NCI-H524 (cell line): ENCODE data around the gene CELF1.
"Not testable (repeated sequence)": the region's sequence is repeated elsewhere in the genome, so short reads cannot be mapped to it uniquely, and the experiment has no call there.

Experiments
- DNase-seq, 2 experiments: peaks; one replicate each; lab custom pipeline; 2025; lab: John Stamatoyannopoulos, UW

The CELF1 gene

DNA sequence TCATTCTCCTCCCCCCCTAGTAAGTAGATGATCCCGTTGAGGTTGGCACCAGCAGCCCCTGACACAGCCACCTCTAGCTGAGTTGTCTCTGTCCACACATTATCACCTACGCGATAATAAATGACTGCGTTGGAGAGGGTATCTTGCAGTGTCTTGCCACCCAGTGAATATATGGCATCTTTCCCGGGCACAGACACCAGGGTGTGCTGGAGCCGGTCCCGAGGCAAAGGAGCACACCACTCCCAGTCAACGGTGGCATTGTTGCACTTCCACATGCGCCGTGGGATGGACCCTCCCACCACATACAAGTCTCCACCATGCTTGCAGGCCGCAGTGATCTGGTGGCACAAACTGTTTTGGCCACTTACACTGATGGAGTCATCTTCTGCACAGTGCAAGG is 20.4 kb upstream of the CELF1 start:
- DNase-seq = no peak

DNA sequence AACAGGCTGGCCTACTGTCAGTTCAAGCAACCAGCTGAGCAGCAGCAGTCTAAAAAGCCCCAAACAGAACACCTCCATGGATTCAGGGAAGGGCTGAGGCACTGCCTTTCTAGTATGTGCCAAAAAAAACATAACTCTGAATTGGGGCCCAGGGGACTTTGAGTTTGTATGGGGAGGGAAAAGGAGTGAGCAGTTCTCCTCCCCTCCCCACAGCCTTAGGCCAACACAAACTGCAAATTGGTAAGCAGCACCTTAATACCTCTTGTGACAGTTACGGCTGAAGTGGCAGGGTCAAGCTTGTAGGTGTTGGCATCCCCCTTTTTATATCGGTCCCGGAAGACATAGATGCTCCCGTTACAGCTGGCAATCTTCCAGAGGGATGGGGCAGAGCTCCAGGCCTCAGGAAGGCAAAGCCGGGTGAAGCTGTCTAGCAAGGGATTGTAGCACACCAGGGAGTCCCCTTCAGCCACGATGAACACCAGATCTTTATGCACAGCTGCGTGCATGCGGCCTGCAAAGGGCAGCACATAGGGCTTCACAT is 19.9 kb upstream of the CELF1 start:
- no peak for DNase-seq

DNA sequence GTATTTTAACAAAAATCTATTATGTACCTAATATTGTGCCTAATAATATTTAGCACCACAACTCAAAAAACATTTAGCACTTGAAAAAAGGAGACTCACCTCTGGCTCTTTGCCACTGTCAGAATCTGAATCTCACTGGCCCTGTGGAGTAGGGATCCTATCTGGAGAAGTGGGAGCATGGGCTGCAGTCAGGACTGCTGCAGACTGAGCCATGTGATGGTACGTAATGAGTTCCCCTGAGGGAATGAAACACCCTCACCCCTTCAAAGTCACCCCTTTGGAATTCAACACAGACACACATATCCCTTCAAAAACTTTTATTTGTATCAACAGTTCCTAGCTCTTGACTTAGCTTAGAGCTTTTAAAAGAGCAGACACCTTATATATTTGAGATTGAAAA is 19.0 kb upstream of the CELF1 start:
- no peak for DNase-seq

DNA sequence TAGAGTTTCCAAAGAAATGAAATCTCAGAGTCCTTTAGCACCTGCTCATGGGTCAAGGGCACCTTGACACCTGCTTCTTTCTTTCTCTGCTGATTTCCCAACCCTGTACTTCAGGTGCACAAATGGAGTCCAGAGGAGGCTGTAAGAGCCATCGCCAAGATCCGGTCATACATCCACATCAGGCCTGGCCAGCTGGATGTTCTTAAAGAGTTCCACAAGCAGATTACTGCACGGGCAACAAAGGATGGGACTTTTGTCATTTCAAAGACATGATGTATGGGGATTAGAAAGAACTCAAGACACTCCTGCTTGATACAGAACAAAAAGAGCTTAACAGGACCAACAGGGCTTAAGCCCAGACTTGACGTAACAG is 18.4 kb upstream of the CELF1 start:
- DNase-seq = no peak

DNA sequence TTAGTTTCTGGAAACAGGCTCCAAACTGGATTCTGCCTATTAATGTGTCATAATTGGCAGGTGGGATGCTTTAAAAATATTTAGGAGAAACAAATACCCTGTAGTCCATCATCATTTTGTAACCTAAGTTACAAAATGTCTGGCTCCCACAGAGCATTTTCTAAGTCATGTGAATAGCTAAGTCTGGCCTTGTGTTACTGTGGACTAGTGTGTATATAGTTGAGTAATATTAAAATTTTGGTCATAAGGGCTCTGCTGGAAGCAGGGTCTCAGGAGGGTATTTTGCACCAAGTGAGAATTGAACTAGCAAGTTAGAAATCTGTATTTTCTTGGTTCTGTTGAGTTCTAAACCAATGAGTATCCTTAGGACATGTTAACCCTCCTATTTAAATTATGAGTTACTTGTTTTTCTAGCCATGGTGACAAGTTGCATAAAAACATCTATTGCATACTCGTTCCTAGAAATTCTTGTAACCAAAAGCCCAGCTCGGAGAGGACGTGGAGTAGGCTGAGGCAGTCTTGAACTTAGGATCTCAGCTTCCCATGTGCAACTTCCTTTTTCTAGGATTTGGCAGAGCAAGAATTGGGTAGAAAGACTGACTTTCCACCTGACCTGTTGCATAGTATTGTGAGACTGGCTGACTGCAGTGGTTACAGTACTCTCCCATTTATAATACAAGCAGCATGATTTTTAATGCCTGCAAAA is 17.9 kb upstream of the CELF1 start:
- no peak for DNase-seq

DNA sequence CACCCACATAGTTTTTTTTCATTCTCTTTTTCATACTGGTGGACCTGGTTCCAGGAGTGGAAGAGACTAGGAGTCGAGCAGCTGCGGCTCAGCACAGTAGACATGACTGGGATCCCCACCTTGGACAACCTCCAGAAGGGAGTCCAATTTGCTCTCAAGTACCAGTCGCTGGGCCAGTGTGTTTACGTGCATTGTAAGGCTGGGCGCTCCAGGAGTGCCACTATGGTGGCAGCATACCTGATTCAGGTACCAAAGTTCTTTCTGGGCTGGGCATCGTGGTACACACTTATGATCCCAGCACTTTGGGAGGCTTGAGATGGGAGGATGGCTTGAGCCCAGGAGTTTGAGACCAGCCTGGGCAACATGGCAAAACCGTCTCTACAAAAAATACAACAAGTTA is 16.7 kb upstream of the CELF1 start:
- no peak for DNase-seq

DNA sequence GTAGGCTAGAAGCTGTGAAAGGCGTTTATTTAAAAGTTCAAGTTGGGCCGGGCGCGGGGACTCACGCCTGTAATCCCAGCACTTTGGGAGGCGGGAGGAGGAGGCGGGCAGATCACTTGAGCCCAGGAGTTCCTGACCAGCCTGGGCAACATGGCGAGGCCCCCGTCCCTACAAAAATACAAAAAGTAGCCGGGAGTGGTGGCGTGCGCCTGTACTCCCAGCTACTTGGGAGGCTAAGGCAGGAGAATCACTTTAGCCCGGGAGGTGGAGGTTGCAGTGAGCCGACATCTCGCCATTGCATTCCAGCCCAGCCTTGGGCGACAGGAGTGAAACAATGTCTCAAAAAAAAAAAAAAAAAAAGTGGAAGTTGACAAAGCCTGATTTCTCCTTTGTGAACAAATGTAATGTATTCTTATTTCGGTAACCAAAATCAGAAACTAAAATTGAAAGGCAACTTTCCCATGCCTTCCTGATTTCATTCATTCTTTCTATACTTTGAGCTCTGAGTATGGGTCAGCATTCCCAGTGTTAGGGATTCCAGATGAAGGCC is 13.3 kb upstream of the CELF1 start:
- no peak for DNase-seq

DNA sequence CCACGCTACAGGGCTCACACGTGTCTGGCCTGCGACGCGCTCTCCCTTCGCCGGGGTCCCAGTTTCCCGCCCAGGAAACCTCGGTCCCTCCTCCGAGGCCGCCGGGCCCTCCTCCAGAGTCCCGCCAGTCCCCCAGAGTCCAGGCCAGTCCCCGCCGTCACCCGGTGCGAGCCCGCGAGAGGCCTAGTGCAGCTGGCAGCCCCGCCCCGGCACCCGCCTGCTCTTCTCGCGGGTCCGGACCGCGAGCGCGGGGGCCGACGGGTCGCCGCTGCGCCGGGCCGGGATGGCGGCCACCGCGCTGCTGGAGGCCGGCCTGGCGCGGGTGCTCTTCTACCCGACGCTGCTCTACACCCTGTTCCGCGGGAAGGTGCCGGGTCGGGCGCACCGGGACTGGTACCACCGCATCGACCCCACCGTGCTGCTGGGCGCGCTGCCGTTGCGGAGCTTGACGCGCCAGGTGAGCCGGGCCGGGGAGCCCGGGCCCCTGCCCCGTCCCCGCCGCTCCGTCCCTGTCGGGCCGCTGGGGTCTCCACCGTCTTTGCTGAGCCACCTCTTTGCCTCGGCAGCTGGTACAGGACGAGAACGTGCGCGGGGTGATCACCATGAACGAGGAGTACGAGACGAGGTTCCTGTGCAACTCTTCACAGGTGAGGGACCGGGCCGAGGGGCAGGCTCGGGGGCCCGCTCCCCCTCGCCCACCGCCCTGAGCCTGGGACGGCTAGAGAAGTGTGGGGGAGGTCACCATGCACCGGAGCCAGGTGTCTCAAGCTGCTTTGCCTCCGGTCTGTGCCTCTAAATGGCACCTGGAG is 12.6 kb upstream of the CELF1 start, which contains the start of gene PTPMT1:
Gene PTPMT1 (plus strand): TSS at position 260 of the 809 bp plus-strand sequence. CDS start 24 bp downstream, at position 284.
- peak; percentile 22 to 47 for DNase-seq

DNA sequence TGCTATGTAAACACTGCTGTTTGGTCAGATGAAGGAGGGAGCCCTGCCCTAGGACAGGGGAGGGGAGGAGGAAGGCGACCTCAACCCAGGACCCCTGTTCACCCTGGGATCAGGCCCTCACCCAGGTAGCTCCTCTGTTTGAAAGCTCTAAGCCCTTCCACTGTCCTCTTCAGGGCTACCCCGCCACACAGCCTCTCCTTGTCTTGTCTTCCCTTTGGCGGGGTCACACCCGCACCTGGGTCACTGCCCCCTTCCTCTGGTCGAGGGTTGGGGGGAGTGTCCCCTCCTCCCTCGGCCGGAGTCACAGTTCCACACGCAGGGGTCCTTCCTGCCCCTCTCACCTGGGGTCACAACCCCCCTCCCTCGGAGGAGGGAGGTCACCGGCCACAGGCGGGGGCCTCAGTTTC is 12.0 kb upstream of the CELF1 start:
- DNase-seq = no peak

DNA sequence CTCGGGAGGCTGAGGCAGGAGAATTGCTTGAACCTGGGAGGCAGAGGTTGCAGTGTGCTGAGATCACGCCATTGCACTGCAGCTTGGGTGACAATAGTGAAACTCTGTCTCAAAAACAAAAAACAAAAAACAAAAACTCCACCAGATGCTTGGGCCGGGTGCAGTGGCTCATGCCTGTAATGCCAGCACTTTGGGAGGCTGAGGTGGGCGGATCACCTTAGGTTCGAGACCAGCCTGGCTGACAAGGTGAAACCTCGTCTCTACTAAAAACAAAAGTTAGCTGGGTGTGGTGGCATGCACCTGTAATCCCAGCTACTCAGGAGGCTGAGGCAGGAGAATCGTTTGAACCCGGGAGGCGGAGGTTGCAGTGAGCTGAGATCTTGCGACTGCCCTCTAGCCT is 11.4 kb upstream of the CELF1 start:
- not testable (repeated sequence) for DNase-seq

DNA sequence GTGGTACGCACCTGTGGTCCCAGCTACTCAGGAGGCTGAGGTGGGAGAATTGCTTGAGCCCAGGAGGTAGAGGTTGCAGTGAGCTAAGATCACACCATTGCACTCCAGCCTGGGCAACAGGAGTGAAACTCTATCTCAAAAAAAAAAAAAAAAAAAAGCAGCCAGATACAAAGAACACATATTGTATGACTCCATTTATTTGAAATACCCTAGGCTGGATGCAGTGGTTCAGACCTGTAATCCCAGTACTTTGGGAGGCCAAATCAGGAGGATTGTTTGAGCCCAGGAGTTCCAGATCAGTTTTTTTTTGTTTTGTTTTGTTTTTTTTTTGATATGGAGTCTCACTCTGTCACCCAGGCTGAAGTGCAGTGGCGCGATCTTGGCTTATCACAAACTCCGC is 9.5 kb upstream of the CELF1 start:
- not testable (repeated sequence) for DNase-seq

DNA sequence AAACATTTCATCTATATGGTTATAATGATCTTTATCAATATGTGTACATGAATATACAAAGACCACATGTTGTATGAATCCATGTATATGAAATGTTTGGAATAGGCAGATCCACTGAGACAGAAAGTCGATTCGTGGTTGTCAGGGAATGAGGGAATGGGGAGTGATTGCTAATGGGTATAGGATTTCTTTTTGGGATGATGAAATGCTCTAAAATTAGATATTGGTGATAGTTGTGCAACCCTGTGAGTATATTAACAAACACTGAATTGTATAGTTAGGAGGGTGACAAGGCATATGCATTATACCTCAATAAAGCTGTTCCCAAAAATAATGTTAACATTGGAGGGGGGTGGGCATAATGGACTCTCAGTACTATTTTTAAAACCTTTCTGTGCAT is 7.5 kb upstream of the CELF1 start:
- DNase-seq = no peak

DNA sequence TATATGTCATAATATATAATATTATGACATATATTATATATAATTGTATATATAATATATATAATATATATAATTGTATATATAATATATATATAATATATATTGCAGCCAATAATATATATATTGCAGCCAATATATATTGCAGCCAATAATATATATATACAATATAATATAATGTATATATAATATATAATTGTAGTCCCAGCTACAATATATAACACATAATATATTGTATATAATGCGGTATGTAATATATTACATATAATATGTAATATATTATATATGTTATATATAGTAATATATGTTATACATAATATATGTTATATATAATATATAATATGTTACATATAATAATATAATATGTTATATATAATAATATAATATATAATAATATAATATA is 5.8 kb upstream of the CELF1 start:
- DNase-seq = no peak

DNA sequence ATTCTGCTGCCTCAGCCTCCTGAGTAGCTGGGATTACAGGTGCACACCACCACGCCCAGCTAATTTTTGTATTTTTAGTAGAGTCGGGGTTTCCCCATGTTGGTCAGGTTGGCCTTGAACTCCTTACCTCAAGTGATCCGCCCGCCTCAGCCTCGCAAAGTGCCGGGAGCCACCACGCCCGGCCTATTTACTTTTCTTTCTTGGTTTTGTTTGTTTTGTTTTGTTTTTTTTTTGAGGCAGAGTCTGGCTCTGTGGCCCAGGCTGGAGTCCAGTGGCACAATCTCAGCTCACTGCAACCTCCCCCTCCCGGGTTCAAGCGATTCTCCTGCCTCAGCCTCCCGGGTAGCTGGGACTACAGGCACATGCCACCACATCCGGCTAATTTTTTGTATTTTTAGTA is 4.1 kb upstream of the CELF1 start:
- DNase-seq = not testable (repeated sequence)

DNA sequence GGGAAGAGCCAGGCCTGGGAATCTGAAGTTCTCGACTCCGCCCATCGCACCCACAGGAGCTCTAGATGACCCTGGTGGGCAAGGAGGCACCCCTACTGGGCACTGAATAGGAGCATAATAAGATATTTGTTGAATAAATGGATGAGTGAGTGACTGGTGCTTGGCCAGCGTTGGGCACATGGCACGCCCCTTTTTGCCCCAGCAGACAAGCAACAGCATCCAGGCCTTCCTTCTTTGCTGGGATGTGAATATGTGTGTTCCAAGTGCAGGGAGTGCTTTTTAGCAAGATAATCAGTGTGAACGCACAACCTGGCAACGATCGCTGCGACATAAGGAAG is 443 bp upstream of the CELF1 start:
- DNase-seq = no peak

DNA sequence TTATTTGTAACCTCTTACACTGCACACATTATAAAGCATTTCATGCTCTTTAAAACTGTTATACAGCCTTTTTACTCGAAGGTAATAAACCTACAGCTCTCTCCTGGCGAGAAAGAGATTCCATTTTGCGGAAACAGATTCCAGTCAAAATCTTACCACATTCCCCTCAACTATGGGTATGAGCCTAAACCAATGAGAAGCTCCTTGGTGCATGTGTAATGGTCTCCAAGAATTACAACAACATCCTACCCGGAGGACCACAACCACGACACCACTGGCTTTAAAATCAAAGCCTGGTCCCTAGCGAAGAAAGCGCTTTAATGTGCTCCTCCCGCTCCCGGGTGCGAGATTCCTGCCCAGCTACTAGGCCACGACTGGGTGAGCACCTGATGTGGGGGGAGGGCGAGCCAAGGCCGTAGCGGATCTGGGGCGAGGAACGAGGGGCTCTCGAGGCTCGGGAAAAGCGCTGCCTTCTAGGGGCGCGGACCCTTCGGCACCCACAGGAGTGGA is 821 bp downstream of the CELF1 start:
- DNase-seq = peak in 1 of 2 experiments; percentile 25

DNA sequence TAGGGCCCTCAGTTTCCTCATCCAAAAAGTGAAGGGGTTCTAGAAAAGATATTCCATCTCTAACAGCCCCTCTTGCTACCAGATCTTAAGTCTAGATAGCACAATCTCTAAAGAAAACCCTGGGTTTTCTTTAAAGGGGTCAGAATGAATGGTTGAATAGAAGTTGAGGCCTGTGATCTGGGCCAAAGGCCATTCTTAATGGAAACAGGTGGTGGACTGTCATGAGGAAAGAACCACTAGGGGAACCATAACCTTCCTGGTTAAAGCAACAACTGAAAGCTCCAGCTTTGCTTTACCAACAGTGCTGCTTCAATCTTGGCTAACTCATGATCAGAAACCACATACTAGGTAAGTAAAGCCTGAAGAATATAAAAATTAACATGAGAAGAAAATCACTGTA is 1.8 kb downstream of the CELF1 start:
- DNase-seq = peak in 1 of 2 experiments; percentile 12

DNA sequence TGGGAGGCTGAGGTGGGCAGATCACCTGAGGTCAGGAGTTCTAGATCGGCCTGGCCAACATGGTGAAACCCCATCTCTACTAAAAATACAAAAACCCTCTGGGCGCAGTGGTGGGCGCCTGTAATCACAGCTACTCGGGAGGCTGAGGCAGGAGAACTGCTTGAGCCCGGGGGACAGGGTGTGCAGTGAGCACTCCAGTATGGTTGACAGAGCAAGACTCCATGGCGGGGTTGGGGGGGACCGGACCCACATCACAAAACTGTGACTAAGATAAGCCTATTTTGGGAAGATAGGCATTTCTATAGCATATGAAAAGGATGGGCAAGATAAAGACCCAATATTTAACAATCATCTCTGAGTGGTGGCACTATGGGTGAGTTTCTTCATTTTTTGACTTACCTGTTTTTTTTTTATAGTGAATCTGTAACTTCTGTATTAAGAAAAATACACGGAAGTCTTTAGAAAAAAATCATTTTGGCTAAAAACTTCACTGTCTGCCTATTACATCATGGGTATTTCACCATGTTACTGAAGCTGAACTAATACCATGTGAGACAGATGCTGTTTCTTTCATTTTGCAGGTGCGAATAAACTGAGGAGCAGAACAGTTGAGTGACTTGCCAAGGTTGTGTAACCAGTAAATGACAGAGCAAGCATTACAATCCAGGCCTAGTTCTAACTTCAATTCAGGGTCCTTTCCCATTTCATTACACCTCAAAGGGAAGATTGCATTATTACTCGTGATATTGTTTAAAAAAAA is 2.5 kb downstream of the CELF1 start:
- no peak for DNase-seq

DNA sequence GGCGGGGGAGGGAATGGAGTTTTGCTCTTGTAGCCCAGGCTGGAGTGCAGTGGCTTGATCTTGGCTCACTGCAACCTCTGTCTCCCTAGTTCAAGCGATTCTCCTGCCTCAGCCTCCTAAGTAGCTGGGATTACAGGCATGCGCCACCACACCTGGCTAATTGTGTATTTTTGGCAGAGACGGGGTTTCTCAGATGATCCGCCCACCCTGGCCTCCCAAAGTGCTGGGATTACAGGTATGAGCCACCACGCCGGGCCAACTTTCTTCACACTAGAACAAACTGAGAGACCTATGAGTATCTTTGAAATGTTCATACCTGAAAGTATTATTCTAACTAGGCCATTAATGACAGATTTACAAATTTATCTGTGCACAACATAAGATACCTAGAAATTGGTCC is 6.7 kb downstream of the CELF1 start:
- not testable (repeated sequence) for DNase-seq

DNA sequence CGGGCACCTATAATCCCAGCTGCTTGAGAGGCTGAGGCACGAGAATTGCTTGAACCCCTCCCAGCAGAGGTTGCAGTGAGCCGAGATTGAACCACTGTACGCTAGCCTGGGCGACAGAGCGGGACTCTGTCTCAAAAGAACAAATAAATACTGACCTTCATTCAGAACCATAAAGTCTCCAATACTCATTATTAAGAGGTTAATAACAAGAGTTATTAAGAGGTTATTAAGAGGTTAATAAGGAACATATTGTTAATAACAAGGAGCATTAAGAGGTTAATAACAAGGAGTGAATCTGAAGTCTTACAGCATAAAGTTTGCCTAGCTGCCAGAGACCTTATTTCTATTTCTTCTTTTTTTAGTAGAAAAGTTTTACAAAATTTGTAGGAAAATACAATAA is 7.6 kb downstream of the CELF1 start:
- DNase-seq = no peak

DNA sequence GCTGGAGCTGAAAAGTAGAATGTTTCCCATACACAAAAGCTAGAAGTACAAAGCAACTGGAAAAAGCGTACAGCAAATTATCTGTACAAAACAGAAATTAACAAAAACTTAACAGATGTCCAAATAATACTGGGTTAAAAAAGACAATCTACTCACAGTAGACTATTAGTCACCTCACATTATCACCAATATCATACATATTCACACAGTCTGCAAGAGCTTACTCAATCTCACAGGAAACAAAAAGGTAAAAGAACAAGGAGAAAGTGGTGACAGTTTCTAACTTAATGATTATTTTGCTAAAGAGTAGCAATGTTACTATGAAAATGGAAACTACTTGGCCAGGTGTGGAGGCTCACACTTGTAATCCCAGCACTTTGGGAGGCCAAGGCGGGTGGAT is 11.9 kb downstream of the CELF1 start:
- no peak for DNase-seq

DNA sequence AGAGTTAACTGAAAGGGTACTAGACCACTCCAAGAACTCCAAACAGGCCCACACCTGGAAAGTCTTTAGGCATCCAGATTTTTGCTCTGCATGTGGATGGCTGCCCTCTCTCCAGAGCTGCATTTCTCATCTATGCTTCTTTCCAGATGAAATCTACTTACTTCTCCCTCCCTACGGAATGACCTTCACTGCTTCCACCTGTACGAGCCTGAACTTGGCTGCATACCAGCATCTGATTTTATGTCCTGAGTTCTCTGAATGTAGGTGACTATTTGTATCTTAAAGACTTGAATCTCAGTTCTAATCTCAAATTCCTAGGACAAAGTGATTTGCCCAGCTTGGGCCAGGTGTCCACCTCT is 13.3 kb downstream of the CELF1 start:
- DNase-seq = no peak
